ENCODE results near the gene SEMA3G. TPM values are rescaled to one million over a fixed set of nuclear protein-coding genes. Genes with fewer than 3 reads are reported as not detected.
A peak's percentile ranks its signal among the peaks of the same experiment; 100 is the strongest.

The SEMA3G gene
- total RNA-seq, 1 donor from 2014 or later = 9.2 TPM

DNA sequence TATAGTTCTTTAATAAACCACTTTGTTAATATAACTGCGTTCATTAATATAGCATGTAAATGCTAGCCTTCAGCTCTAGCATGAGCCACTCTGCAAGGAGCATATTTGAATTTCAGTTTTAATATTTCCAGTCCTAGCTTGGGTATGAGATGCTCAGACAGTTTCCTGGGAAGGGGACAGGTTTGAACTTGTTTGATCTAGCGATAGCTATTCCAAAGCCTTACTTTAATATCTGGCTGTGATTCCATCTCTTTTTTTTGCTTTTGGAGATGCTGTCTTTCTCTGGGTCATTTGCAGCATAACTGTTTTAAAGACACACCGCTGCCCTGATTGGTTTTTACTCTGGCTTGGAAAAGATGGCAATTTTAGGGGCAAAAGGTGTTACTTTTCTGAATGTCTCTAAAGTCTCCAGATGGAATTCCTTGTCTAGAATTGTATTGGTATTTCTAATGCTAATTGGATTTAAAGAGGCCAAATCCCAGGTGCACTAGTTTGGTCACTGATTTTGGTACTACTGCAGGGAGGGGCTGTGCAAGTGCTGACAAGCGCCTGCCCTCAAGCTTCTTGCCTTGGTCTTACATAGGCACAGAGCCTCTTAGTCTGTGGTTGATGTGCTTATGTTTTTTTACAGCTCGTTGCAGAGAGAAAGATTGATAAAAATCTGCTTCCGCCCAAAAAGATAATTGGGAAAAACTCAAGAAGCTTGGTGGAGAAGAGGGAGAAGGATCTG, 13.3 kb upstream of the SEMA3G start:
- Histone ChIP-seq H3K36me3 (peaks cover 49% of the 10 kb centered on the region), H3K9me3 (replicated peaks) (no peaks in the 10 kb centered on the region), H3K27ac (replicated peaks) (no peak overlapping the region), H3K27me3 (ENCODE audit: low read depth) (no peaks in the 10 kb centered on the region), H3K4me1 (peaks cover 35% of the 10 kb centered on the region), H3K4me3 (no peak overlapping the region)
- intact Hi-C loops (cut with micrococcal nuclease) = no loop called here
- no peak for DNase-seq
- TF ChIP-seq CTCF (IDR thresholded peaks at IDR 0.05; ENCODE audit: borderline replicate concordance) = no peak

GRCh38 chr3:52456800-52457183, 11.9 kb upstream of the SEMA3G start:
- no peak for TF ChIP-seq CTCF (IDR thresholded peaks at IDR 0.05; ENCODE audit: borderline replicate concordance)
- Histone ChIP-seq H3K36me3 (peaks cover 46% of the 10 kb centered on the region), H3K27me3 (ENCODE audit: low read depth) (no peaks in the 10 kb centered on the region), H3K4me3 (peak overlapping the region; percentile 86), H3K4me1 (peaks cover 35% of the 10 kb centered on the region), H3K27ac (replicated peaks) (peak overlapping the region; percentile 97), H3K9me3 (replicated peaks) (no peaks in the 10 kb centered on the region)
- intact Hi-C loops (cut with micrococcal nuclease) = no loop called here
- no peak for DNase-seq

DNA sequence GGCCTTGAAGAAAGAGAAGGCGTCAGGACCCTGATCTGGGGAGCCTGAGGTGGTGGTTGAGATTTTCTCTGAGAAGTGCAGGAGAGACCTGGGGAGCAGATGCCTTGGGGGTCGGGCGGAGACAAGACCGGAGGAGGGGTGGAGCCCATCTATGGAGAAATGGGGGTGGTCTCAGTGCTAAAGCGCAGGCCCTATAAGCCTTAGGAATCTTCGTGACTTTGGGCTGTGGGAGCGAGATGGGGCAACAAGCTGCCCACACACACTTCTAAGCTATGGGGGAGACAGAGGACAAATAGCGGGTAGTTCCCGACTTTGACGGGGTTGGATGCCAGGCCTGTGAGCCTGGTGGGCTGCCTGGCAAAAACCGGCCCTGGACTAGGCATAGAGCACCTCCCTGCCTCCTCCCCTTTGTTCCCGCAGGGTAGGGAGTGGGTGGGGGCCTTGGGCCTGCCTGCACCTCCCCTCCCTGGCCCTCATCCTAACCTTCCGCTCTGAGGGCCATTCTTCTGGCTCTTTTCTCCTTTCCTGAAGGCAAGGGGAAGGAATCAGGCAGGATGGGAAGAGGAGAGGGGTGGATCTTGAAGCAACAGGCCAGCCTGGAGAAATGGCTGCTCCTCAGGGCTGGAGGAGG, 11.4 kb upstream of the SEMA3G start:
- Histone ChIP-seq H3K36me3 (peaks cover 46% of the 10 kb centered on the region), H3K27ac (replicated peaks) (peak overlapping the region; percentile 97), H3K27me3 (ENCODE audit: low read depth) (no peaks in the 10 kb centered on the region), H3K4me1 (peaks cover 37% of the 10 kb centered on the region), H3K9me3 (replicated peaks) (no peaks in the 10 kb centered on the region), H3K4me3 (peak overlapping the region; percentile 86)
- TF ChIP-seq CTCF (IDR thresholded peaks at IDR 0.05; ENCODE audit: borderline replicate concordance) = no peak
- DNase-seq = no peak
- intact Hi-C loops (cut with micrococcal nuclease) = no loop called here

- intact Hi-C loops (cut with micrococcal nuclease) = no loop called here
- TF ChIP-seq CTCF (IDR thresholded peaks at IDR 0.05; ENCODE audit: borderline replicate concordance) = no peak
- no peaks in the 10 kb centered on the region for H3K9me3 ChIP-seq (replicated peaks)
- peak within 1 kb of the TSS; percentile 97 for H3K27ac ChIP-seq (replicated peaks)
- peaks cover 45% of the 10 kb centered on the region for H3K4me1 ChIP-seq
- DNase-seq = peak; percentile 93
- peaks cover 46% of the 10 kb centered on the region for H3K36me3 ChIP-seq
- H3K27me3 ChIP-seq (ENCODE audit: low read depth) = no peaks in the 10 kb centered on the region
- H3K4me3 ChIP-seq = peak within 1 kb of the TSS; percentile 86
Measured at GRCh38 chr3:52455283-52456168, 10.6 kb upstream of the SEMA3G start, which contains the start of gene NISCH. TSS of gene NISCH (plus strand) at chr3:52455604. CDS start at chr3:52455642, 38 bp downstream.

- H3K36me3 ChIP-seq = peaks cover 44% of the 10 kb centered on the region
- intact Hi-C loops (cut with micrococcal nuclease) = no loop called here
Measured at GRCh38 chr3:52454938-52455282, 10.0 kb upstream of the SEMA3G start.

More at GRCh38 chr3:52454938-52455282, 10.0 kb upstream of the SEMA3G start:
- Histone ChIP-seq H3K27ac (replicated peaks) (peak overlapping the region; percentile 97), H3K27me3 (ENCODE audit: low read depth) (no peaks in the 10 kb centered on the region), H3K4me3 (peak overlapping the region; percentile 86), H3K9me3 (replicated peaks) (no peaks in the 10 kb centered on the region), H3K4me1 (peaks cover 51% of the 10 kb centered on the region)
- no peak for TF ChIP-seq CTCF (IDR thresholded peaks at IDR 0.05; ENCODE audit: borderline replicate concordance)
- DNase-seq = no peak
